GM21576 (cell line): ENCODE measurements around the gene ADTRP.
"Not testable (repeated sequence)": the region's sequence is repeated elsewhere in the genome, so short reads cannot be mapped to it uniquely, and the experiment has no call there.

Source experiments
- ATAC-seq: cut with Tn5 transposase; IDR thresholded peaks from one replicate; pipeline ENCODE4 v1.9.1; 2021; ENCODE audit warnings: mild to moderate bottlenecking, moderate library complexity; ENCODE audit not compliant: unreplicated experiment

The ADTRP gene

DNA sequence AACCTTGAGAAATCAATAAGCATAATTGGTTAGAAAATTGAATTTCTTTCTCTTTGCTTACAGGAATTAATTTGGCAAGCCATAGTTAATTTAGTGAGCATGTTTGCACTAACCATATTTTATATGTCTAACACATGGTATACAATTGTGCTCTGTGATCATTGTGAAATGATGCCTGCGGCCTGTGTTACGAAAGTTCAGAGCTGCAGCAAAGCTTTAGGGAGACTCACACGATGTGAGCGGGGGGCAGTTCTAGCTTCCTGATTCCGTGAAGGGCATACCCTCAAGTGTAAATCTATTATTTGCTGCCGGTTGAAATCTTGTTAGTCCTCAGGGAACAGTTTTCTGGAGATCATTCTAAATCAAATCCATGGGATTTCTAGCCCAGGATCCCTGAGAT is 25.5 kb upstream of the ADTRP start:
- ATAC-seq, result no peak

DNA sequence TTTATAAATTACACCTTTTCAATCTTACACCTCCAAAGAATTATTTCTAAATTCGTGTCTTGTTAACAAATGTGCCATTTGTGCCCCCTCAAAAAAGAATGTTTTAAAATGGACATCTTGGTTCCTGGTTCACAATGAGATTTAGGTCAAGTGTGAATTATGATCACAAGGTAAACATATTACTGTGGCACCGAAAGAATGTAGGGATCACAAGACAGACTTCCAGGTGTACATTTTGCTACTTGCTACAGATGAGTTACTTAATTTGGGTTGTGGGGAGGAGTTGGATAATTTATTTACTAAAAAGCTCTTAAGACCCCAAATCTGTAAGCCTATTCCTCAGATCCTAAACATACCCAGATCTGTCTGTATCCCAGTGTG is 25.0 kb upstream of the ADTRP start:
- no peak for ATAC-seq

DNA sequence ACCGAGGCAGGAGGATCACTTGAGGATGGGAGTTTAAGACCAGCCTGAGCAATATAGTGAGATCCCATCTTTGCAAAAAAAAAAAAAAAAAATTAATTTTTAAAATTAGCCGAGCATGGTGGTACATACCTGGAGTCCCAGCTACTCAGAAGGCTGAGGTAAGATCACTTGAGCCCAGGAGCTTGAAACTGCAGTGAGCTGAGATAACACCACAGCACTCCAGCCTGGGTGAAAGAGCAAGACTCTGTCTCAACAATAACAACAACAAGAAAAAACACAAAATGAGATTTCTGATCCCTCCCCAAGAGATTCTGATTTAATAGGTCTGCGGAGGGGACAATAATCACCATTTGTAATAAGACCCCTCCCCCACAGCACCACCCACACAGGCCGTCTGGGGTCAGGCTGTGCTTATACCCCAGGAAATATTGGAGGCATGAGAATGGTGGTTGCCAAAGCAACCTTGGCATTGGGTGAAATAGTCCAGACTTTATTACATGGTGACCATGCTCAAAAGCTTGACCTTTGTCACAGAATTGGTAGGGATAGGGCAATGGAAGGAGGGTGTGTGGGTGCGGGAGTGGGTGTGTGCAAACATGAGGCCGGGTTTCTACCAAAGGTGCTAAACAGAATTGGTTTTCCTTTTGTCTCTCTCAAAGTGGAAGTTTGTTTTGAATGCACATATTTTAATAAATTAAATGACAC is 24.4 kb upstream of the ADTRP start:
- ATAC-seq, result no peak

DNA sequence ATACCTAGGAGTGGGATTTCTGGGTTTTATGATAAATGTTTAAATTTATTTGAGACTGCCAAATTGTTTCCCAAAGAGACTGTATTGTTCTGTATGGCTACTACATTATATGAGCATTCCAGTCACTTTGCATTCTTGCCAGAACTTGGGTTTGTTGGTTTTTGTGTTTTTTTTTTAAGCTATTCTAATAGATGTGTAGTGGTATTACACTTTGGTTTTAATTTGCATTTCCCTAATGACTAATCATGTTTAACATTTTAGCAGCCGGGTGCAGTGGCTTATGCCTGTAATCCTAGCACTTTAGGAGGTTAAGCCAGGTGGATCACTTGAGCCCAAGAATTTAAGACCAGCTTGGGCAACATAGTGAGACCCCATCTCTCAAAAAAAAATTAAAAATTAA is 21.9 kb upstream of the ADTRP start:
- ATAC-seq, result not testable (repeated sequence)

DNA sequence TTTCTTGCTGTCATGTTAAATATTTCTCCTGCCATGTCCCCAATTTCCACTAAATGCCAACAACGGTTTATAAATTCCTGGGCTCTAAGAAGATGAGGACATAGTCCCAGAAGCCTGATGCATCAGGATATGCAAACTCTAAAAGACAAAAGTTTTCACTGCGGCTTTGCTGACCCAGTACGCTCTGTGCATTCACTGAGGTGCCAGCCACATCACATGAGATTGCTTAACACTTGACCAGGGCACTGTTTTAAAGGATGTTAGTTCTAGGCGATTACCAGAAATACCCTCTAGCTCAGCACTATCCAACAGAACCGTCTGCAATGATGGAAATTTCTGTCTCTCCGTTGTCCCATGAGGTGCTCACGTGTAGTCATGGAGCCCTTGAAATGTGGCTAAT is 19.9 kb upstream of the ADTRP start:
- no peak for ATAC-seq

DNA sequence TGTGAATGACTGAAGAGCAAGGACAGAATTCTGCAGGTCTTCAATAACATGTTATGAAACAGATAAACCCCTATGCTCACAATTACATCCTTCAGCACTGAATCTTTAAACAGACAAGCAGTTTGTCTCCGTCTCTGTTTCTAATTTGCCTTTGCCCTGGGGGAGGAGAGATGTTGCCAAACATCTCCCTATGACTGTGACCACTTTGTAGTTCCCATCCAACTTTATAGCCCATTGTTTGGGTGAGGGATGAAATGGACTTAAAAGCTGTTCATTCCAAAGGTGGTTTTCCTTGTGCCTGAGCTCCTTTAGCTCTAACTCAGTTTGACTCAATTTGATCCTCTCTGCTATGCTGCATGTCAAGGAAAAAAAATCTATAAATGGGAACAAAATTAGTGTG is 19.5 kb upstream of the ADTRP start:
- no peak for ATAC-seq

DNA sequence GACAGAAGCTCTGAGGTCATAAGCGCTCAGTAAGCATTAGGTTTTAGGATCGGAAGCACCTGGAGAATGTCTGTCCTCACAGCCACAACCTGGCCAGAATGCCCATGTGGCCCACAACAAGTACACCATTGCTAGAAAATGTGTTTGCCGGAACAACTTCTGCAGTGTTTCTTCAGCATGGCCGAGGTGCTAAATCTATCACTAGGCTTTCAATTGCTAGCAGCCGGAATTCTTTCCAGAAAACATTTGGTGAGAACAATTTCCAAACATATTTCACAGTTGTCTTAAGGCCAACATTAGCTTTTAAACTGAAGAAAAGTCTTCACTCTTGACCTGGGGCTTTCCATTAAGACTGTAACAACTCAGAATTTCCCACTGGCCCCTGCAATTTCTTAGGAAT is 18.2 kb upstream of the ADTRP start:
- ATAC-seq, result no peak

DNA sequence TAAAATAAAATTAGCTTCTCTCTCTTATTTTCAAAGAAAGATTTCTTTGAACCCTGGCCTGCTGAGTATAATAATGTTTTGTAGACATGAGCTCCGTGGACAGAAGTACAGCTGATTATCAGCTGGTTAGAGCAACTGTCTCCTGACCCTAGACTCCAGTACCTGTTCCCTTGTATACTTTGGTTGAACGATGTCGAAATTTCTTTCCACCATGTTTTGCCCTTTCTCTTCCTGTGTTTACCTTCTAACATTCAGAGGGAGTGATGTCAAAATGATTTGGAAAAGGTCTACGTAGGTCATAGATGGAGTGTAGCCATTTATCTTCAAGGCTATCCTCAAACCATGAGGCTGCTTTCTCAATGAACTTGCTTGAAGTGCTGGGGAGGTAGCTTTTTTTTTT is 16.8 kb upstream of the ADTRP start:
- no peak for ATAC-seq

DNA sequence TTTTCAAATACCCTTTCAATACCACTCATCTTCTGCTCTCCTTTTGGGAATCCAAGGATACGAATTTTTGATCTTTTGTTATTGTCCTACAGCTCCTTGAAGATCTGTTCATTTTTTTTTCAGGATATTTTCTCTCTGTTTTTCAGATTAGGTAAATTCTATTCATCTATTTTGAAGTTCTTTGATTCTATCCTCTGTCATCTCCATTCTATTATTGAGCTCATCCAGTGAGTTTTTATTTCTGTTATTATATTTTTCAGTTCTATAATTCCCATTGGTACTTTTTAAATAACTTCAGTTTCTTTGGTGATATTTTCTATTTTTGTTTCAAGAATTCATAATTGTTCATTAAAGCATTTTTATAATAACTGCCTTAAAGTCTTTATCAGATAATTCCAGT is 14.7 kb upstream of the ADTRP start:
- ATAC-seq, result no peak

DNA sequence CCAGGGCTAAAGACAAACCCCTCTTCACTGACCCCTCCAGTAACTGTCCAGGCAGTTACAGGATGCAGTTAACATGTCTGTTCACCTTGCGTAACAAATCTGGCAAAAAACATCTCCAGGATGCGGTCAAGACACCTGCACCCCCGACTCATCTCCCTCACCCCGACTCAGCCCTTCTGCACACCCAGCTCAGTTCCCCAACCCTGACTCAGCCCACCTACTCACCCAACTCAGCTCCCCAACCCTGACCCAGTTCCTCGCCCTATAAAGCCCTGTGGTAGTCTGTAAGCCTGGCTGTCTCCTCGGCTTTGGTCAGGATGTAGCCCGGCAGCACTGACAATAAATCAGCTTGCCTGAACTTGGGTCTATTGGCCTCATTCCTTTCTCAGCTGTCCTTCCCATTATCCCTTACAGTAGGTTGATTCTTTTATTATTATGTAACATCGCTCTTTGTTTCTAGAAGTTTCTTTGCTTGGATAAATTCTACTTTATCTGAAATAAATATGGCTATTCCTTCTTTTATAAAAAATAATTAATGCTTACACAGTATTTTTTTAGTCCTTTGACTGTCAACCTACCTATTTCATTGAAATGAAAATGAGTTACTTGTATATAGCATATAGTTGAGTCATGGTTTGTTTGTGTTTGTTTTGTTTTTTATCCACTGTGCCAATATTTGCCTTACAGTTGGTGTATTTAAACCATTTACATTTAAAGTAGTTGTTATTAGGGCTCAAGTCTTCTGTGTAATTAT is 12.9 kb upstream of the ADTRP start:
- ATAC-seq, result no peak

DNA sequence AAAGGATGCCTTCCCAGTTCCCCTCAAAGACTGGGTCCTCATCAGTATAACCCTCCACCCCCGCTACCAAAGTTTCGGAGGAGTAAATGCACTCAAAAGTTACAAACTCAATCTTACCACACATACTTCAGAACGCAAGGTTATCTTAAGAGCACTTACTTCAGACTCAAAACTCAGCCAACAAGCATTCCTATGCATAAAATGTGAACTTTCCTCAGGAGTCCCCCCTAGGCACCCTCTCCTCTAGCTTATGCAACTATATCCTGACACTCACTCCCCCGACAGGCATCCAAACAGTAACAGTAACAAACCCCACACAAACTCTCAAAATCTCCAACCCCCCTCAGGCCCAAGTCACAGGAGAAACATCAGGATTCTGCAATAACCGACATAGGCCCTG is 11.1 kb upstream of the ADTRP start:
- ATAC-seq, result no peak

DNA sequence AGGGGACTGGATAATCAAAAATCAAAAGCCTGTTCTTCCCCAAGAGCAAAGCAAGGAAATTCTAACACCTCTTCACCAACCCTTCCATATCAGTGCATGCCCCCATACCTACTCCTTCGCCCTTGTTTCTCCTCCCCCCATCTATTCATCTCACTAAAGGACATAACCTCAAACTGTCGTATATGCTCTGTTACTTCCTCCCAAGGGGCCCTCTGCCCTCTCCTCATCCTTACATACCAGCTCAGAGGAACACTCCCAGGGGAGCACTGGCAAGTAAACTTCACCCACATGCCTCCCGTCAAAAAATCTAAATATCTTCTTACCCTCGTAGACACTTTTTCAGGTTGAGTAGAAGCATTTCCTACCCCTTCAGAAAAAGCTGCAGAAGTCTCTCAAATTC is 9.4 kb upstream of the ADTRP start:
- no peak for ATAC-seq

DNA sequence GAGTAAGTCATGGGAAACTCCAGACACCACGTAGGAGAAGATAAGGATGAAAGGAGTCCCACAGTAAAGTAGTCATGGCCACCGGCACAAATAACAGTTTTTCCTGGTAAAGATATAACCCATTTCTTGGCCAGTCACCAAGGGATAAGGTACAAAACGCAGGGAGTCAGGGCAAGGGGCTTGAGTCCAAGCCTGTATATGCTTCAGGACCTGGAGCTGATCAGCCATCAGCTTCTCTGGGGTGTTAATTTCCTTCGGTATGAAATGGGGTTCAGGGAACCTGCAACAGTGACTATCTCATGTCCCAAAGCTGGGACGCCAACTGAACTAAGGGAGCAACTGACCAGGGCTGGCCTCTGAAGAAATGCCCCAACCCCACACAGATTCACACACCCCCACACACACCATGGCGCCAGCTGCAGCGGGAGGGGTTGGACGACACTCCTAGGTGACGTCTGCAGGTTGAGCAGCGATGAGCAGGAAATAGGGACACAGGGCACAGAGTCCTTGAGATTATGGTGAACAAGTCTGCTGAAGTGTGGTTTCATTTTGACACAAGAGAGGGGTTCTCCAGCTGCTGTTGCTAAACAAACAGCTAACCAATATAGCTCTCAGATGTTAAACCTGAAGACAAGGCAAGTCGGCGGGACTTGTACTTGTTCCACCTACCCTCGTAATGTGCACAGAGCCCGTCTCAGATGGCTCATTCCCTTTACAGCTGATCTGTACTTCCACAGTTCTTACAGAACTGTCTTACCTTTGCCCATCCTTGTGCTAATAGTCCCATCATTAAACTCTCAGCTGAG is 7.4 kb upstream of the ADTRP start:
- peak; percentile 89 for ATAC-seq

DNA sequence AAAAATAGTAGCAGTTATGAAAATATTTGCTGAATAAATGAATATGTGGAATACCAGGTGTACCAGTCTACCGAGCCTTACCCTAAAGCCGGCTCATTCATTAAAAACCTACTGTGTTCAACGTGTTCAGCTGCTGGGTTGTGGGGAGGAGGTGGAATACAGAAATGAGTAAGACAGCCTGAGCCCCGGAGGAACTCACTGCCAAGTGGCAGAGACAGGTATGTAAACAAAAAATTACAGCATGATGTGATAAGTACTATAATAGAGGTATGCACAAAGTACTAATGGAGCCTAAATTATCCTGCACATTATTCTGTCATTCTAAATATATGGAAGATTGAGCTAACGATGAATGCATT is 6.8 kb upstream of the ADTRP start:
- peak; percentile 55 for ATAC-seq

DNA sequence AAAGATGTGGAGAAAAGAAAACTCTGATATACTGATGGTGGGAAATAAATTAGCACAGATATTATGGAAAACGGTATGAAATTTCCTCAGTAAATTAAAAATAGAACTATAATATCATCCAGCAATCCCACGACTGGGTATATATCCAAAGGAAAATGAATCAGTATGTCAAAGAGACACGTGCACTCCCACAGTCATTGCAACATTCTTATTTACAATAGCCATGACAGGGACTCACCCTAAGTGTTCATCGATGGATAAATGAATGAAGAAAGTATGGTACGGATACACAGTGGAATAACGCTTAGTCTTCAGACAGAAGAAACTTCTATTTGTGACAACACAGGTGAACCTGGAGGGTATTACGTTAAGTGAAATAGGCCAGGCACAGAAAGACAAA is 5.7 kb upstream of the ADTRP start:
- no peak for ATAC-seq

DNA sequence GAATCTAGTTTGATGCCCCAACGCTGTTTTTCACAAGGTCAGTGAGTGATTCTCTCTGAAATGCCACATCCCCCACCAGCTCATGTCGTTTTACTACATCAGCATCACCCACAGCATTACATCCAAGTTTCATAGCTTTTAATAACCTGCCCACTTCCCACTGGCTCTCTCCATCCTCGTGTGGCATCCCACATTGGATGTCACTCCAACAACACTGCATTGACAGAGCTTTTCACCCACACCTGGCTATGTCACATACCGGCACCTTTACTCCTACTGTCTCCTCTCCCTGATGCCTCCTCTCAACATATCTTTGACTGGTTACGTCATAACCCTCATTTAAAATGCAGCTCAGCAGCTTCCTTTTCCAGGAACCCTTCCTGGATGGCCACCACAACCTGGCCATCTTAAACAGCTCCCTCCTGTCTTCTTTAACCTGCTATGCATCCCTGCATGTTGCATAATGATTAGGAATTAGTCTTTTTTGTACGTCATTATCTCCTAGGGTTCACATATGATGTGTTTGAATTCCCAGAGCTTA is 5.0 kb upstream of the ADTRP start:
- no peak for ATAC-seq

DNA sequence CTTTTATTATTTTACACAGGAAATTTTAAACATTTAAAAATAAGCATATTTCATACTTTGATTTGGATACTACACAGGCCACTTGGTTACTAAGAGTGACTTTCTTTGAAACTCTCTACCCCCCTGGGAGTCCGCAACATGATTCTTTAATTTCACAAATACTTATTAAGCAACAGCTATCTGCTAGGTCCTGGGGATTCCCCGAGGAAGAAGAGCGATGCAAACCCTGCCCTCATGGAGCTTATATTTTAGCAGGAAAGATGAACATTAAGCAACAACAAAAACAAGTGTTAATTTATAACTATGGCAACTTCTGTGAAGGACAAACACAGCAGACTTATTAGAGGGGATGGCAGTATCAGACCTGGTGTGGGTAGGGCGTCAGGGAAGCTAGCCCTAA is 3.9 kb upstream of the ADTRP start:
- ATAC-seq, result no peak

DNA sequence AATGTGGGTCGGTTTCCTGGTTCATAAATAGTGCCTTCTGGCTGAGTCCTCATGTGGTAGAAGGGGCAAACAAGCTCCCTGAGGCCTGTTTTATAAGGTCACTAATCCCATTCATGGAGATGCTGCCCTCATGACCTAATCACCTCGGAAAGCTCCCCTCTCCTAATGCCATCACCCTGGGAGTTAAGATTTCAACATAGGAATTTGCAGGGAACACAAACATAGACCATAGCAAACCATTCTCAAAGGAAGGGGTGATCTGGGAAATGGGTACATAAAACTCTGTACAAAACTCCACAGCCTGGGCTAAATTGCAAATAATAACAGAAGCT is 1.5 kb upstream of the ADTRP start:
- ATAC-seq, result no peak

DNA sequence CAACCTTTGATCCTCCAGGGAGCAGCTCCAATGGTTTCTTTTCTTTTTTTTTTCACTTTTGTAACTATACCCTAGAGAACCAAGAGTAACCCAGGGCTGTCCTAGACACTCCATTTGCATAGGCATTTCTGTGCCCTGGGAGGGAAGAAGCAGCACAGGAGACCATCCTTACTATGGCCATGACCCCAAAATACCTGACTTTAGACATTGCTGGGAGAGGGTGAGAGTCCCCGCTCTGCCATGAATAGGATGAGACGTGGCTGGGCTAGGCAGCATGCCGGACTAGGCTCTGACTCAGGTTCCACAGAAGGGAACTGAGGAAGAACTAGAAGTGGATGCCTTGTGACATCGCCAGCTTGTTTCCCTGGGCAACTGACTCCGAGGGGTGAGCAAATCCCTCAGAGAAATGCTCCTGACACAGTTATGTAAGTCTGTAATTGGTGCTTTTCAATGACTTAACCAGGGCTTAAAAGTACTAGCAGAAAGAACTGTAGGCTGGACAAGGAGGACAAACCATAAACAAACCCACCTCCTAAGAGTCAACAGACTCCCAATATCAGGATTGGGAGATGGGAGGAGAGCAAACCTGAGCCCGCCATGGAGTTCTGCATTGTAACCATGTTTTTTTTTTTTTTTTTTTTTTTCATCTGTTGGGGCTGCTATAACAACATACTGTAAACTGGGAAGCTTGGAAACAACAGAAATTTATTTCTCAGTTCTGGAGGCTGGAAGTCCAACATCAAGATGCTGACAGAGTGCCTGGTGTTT is 910 bp upstream of the ADTRP start:
- no peak for ATAC-seq

DNA sequence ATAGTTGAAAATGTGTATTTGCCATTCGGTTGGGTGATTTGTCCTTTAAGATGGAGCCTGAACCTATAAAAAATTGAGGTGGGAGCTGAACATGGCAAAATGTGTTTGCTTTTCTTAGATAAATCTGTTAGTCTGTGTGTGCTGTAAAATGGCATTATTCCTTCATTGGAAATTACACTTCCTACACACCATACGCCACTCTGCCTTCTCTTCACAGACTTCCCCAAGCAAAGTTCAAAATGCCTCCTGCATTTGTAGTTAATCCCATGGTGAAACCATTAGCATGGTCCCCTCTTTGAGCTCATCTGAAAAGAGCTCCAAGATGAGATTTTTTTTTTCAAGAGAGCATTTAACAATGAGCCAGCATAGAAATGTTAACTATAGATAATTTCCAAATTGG is 567 bp downstream of the ADTRP start:
- ATAC-seq, result no peak

DNA sequence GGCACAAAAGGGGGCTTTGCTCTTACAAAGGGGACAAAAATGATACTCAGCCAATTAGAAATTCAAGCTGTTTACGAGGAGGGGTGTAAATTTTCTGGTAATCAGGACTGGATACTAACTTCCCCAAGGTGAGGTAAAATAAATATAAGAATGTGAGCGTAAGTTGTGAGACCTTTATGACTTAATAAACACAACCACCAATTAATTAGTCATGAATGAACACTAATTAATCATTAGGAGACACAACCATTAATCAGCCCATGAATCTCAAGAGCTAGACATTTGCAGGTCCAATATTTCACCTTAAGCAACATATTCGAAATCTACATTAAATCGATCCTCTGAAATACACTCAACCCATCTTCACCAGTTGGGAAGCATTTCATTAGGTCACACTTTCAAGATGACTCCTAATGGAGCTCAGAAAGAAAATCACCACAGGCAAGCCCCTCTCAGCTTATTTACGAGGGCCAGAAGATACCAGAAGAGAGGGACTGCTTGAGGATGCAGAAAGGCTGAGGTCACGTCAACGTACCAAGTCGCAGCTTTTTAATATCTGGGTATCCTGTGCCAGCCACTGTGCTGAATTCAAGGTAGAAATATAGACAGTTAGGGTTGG is 2.7 kb downstream of the ADTRP start:
- ATAC-seq, result no peak
